Epithelial cell of proximal tubule (primary cell): ENCODE results near the gene OSBPL10. TPM values are rescaled to one million over a fixed set of nuclear protein-coding genes. Genes with fewer than 3 reads are reported as not detected.
A peak's percentile ranks its signal among the peaks of the same experiment; 100 is the strongest.

Experiments
- DNase-seq: peaks from one replicate; pipeline ENCODE4 v3.0.0-alpha.2; 2011; ENCODE audit warnings: low read depth
- H3K4me3 ChIP-seq: 2 replicates; pipeline ENCODE4 v1.5.1; 2011; ENCODE audit warnings: low read depth, mild to moderate bottlenecking, low read length
- total RNA-seq: library from RNA; depleted of rRNA; stranded (reverse); fragments of >200 nt; gene quantifications from 2 replicates; pipeline ENCODE4 v1.2.3, GENCODE V29; 2015
- TF ChIP-seq, protein P1 (sequence below): conservative IDR thresholded peaks from 2 replicates; pipeline ENCODE4 v1.5.1; 2012; ENCODE audit warnings: low read depth, mild to moderate bottlenecking, low read length

OSBPL10 gene
- total RNA-seq, 1 donor from 2014 or later: 17.5 TPM

- TF ChIP-seq, protein P1, sequence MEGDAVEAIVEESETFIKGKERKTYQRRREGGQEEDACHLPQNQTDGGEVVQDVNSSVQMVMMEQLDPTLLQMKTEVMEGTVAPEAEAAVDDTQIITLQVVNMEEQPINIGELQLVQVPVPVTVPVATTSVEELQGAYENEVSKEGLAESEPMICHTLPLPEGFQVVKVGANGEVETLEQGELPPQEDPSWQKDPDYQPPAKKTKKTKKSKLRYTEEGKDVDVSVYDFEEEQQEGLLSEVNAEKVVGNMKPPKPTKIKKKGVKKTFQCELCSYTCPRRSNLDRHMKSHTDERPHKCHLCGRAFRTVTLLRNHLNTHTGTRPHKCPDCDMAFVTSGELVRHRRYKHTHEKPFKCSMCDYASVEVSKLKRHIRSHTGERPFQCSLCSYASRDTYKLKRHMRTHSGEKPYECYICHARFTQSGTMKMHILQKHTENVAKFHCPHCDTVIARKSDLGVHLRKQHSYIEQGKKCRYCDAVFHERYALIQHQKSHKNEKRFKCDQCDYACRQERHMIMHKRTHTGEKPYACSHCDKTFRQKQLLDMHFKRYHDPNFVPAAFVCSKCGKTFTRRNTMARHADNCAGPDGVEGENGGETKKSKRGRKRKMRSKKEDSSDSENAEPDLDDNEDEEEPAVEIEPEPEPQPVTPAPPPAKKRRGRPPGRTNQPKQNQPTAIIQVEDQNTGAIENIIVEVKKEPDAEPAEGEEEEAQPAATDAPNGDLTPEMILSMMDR: no peak
- H3K4me3 ChIP-seq: no peak overlapping the region
- no peak for DNase-seq
Measured at GRCh38 chr3:31707286-31707685, 273.8 kb downstream of the OSBPL10 start.

GRCh38 chr3:31705736-31706135, 275.3 kb downstream of the OSBPL10 start:
- H3K4me3 ChIP-seq: no peak overlapping the region
- TF ChIP-seq, protein P1: no peak
- DNase-seq: no peak

DNA sequence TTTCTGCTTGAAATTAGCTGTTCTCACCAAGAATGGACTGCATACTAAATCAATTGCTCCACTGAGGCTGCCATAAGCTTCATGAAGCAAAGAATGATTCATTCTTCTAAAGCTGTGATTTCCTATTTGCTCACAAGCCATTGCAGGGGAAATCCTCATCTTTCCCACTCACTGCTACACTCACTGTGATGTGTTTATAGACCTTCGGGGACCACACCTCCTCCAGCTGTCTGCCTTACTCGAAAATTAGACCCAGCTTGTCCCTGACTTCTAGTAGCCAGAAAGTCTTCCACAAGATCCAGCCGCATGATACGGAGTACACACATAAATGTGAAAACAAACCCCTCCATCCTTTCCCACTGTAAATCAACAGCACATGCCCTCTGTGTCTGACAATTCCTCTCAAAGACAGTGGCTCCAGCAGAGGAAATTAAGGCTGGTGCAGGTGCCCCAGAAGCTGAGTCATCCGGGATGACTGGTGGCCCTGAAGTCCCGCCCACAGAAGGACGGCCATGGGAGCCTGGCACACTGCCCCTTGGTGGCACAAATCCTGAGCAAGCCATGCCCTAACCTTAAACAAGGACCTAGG, 276.4 kb downstream of the OSBPL10 start:
- no peak overlapping the region for H3K4me3 ChIP-seq
- TF ChIP-seq, protein P1: no peak

GRCh38 chr3:31704156-31704555, 276.9 kb downstream of the OSBPL10 start:
- DNase-seq: no peak
- TF ChIP-seq, protein P1: no peak
- H3K4me3 ChIP-seq: no peak overlapping the region

More for the DNA sequence above, 276.4 kb downstream of the OSBPL10 start:
- peak; percentile 43 for DNase-seq

- TF ChIP-seq, protein P1: no peak
- DNase-seq: no peak
- H3K4me3 ChIP-seq: no peak overlapping the region
Measured at GRCh38 chr3:31701286-31701685, 279.8 kb downstream of the OSBPL10 start.

- DNase-seq: peak; percentile 30
- TF ChIP-seq, protein P1: no peak
- H3K4me3 ChIP-seq: no peak overlapping the region
Measured at GRCh38 chr3:31699309-31699953, 281.6 kb downstream of the OSBPL10 start.
